Upper lobe of left lung (tissue), 6 donors: ENCODE measurements around the gene AQP2. TPM values are rescaled to one million over a fixed set of nuclear protein-coding genes. Genes with fewer than 3 reads are reported as not detected.

Experiments
- ATAC-seq, 2 donors: fragments of 200-7000 bp; cut with Tn5 transposase; one replicate each; pipeline ENCODE4 v1.9.1; 2022; ENCODE audit warnings: mild to moderate bottlenecking in 2 of 2, moderate library complexity in 2 of 2; ENCODE audit not compliant: low FRiP score in 2 of 2
- DNase-seq, 2 donors: peaks; one replicate each; pipeline ENCODE4 v3.0.0-alpha.2; 2019 to 2020
- H3K27ac ChIP-seq, 4 donors: fragments of 200-600 bp; sonication (generic); one replicate each; pipeline ENCODE4 v1.5.1; 2016 to 2019
- H3K27me3 ChIP-seq, 4 donors: fragments of 200-600 bp; sonication (generic); one replicate each; pipeline ENCODE4 v1.5.1; 2017 to 2019
- H3K36me3 ChIP-seq, 4 donors: fragments of 200-600 bp; sonication (generic); one replicate each; pipeline ENCODE4 v1.5.1; 2016 to 2019
- H3K4me1 ChIP-seq, 4 donors: fragments of 200-600 bp; sonication (generic); one replicate each; pipeline ENCODE4 v1.5.1; 2018 to 2019
- H3K4me3 ChIP-seq, 4 donors: fragments of 200-600 bp; sonication (generic); one replicate each; pipeline ENCODE4 v1.5.1; 2017 to 2019; ENCODE audit warnings: mild to moderate bottlenecking in 2 of 4, moderate library complexity in 1 of 4
- H3K9me3 ChIP-seq, 4 donors: fragments of 200-600 bp; sonication (generic); one replicate each; pipeline ENCODE4 v1.5.1; 2018 to 2019
- CTCF ChIP-seq, 6 experiments: fragments of 450-650 bp in 4 of 6; fragments of 200-600 bp in 2 of 6; sonication (generic) in 2 of 6; IDR thresholded peaks; one replicate each; pipeline ENCODE4 v1.5.1; 2016 to 2019; ENCODE audit warnings: antibody characterized with exemption in 6 of 6
- EP300 ChIP-seq, 4 donors: sonication (generic); formaldehyde crosslinking; IDR thresholded peaks; one replicate each; pipeline ENCODE4 v1.5.1; 2017; ENCODE audit warnings: antibody characterized with exemption in 4 of 4, control low read depth in 2 of 4
- POLR2A ChIP-seq, 4 donors: fragments of 450-650 bp; IDR thresholded peaks; one replicate each; pipeline ENCODE4 v1.5.1; 2016 to 2017; ENCODE audit warnings: antibody characterized with exemption in 4 of 4, mild to moderate bottlenecking in 2 of 4
- POLR2AphosphoS5 ChIP-seq, 2 donors: sonication (generic); formaldehyde crosslinking; IDR thresholded peaks; one replicate each; pipeline ENCODE4 v1.5.1; 2017; ENCODE audit warnings: antibody characterized with exemption in 2 of 2
- WGBS, 2 donors: methylation state at CpG; one replicate each; pipeline ENCODE4 v1.1.5; 2017 to 2018; 5-methylcytosine and 5-hydroxymethylcytosine counted together
- total RNA-seq, 6 donors: library from RNA; depleted of rRNA in 4 of 6; stranded (reverse); fragments of >200 nt in 4 of 6; gene quantifications; one replicate each; pipeline versions ENCODE4 v1.1.0 to v1.2.1, GENCODE V29; 2016 to 2021
- donor health status: DM: no; HTN: no; CAD: no; lungs with moderate emphysema.
- donor health status: DM: no; HTN: yes; CAD: no; lungs with severe emphysema.

AQP2 gene
- total RNA-seq, 6 donors from 2014 or later, result 0.15 TPM; not detected in 5

GRCh38 chr12:49937639-49938300 lies 12.8 kb upstream of the AQP2 start:
- WGBS, 2 donors, result 72 to 88% methylated on average over 6 to 8 of the region's 8 CpGs
- peak in 1 of 2 donors; percentile 11 for ATAC-seq
- no peaks in the 10 kb centered on the region for H3K27me3 ChIP-seq

GRCh38 chr12:49939307-49939706 lies 11.2 kb upstream of the AQP2 start:
- DNase-seq (peak in 1 of 2 donors; percentile 6), ATAC-seq (no peak)
- Histone ChIP-seq H3K9me3 (no peaks in the 10 kb centered on the region), H3K4me3 (no peak overlapping the region), H3K4me1 (peaks cover 0 to 16% (median 2%) of the 10 kb centered on the region in 4 donors), H3K36me3 (no peaks in the 10 kb centered on the region), H3K27me3 (no peaks in the 10 kb centered on the region), H3K27ac (no peak overlapping the region)
- TF ChIP-seq CTCF (IDR thresholded peaks at IDR 0.05) (no peak), EP300 (IDR thresholded peaks at IDR 0.05) (no peak), POLR2A (IDR thresholded peaks at IDR 0.05) (no peak), POLR2AphosphoS5 (IDR thresholded peaks at IDR 0.05) (no peak)

More at GRCh38 chr12:49937639-49938300, 12.8 kb upstream of the AQP2 start:
- no peak for TF ChIP-seq POLR2A (IDR thresholded peaks at IDR 0.05)
- TF ChIP-seq CTCF (IDR thresholded peaks at IDR 0.05), result no peak
- TF ChIP-seq EP300 (IDR thresholded peaks at IDR 0.05), result no peak
- no peak for TF ChIP-seq POLR2AphosphoS5 (IDR thresholded peaks at IDR 0.05)
- Histone ChIP-seq H3K4me1 (peaks cover 0 to 7% (median 0%) of the 10 kb centered on the region in 4 donors), H3K9me3 (no peaks in the 10 kb centered on the region), H3K36me3 (no peaks in the 10 kb centered on the region), H3K27ac (no peak overlapping the region), H3K4me3 (no peak overlapping the region)
- DNase-seq, result peak in 1 of 2 donors; percentile 19

GRCh38 chr12:49939707-49940106 lies 10.8 kb upstream of the AQP2 start:
- TF ChIP-seq POLR2AphosphoS5 (IDR thresholded peaks at IDR 0.05) (no peak), POLR2A (IDR thresholded peaks at IDR 0.05) (no peak)
- ATAC-seq (no peak), DNase-seq (peak in 1 of 2 donors; percentile 4)
- Histone ChIP-seq H3K27ac (no peak overlapping the region), H3K4me3 (no peak overlapping the region), H3K9me3 (no peaks in the 10 kb centered on the region), H3K27me3 (no peaks in the 10 kb centered on the region), H3K4me1 (peaks cover 0 to 16% (median 2%) of the 10 kb centered on the region in 4 donors), H3K36me3 (no peaks in the 10 kb centered on the region)
- 100% methylated on average over 1 of the region's 1 CpG; no CpG with 5 or more reads in 1 of the 2 donors for WGBS, 2 donors

- Histone ChIP-seq H3K9me3 (no peaks in the 10 kb centered on the region), H3K27ac (no peak overlapping the region), H3K27me3 (no peaks in the 10 kb centered on the region), H3K4me1 (peaks cover 10 to 28% (median 14%) of the 10 kb centered on the region in 4 donors), H3K4me3 (no peak overlapping the region), H3K36me3 (no peaks in the 10 kb centered on the region)
- WGBS, 2 donors, result 85 to 89% methylated on average over 13 of the region's 13 CpGs
- DNase-seq (peak in 1 of 2 donors; percentile 16), ATAC-seq (no peak)
- TF ChIP-seq EP300 (IDR thresholded peaks at IDR 0.05) (no peak), POLR2AphosphoS5 (IDR thresholded peaks at IDR 0.05) (no peak), POLR2A (IDR thresholded peaks at IDR 0.05) (no peak), CTCF (IDR thresholded peaks at IDR 0.05) (no peak)
Observed at GRCh38 chr12:49941556-49942511, 8.7 kb upstream of the AQP2 start.

- H3K9me3 ChIP-seq, result no peaks in the 10 kb centered on the region
- H3K36me3 ChIP-seq, result no peaks in the 10 kb centered on the region
- 79 to 90% methylated on average over 3 of the region's 3 CpGs for WGBS, 2 donors
- ATAC-seq, result no peak
- DNase-seq, result no peak
- no peak overlapping the region for H3K27ac ChIP-seq
- TF ChIP-seq CTCF (IDR thresholded peaks at IDR 0.05), result no peak
- TF ChIP-seq POLR2A (IDR thresholded peaks at IDR 0.05), result no peak
- no peak for TF ChIP-seq EP300 (IDR thresholded peaks at IDR 0.05)
- TF ChIP-seq POLR2AphosphoS5 (IDR thresholded peaks at IDR 0.05), result no peak
- H3K4me3 ChIP-seq, result no peak overlapping the region
- peaks cover 10 to 28% (median 14%) of the 10 kb centered on the region in 4 donors for H3K4me1 ChIP-seq
- H3K27me3 ChIP-seq, result no peaks in the 10 kb centered on the region
Observed at GRCh38 chr12:49942512-49942893, 8.0 kb upstream of the AQP2 start.
